GM21723 (cell line): ENCODE data around the gene ATP8A1.
A peak's percentile ranks its signal among the peaks of the same experiment; 100 is the strongest.

ENCODE experiments used
- ATAC-seq: cut with Tn5 transposase; IDR thresholded peaks from one replicate; pipeline ENCODE4 v1.9.1; 2021; ENCODE audit warnings: mild to moderate bottlenecking, moderate library complexity; ENCODE audit not compliant: unreplicated experiment

Gene ATP8A1

GRCh38 chr4:42417550-42417949, 239.4 kb downstream of the ATP8A1 start:
- no peak for ATAC-seq

GRCh38 chr4:42416017-42416416, 240.9 kb downstream of the ATP8A1 start:
- ATAC-seq: no peak

GRCh38 chr4:42415281-42415680, 241.6 kb downstream of the ATP8A1 start:
- no peak for ATAC-seq

GRCh38 chr4:42412251-42412650, 244.7 kb downstream of the ATP8A1 start:
- ATAC-seq: no peak

- ATAC-seq: no peak
Observed at GRCh38 chr4:42411803-42412202, 245.1 kb downstream of the ATP8A1 start.

GRCh38 chr4:42410446-42410845, 246.5 kb downstream of the ATP8A1 start:
- no peak for ATAC-seq

- ATAC-seq: no peak
Observed at GRCh38 chr4:42404001-42404400, 252.9 kb downstream of the ATP8A1 start.

GRCh38 chr4:42401171-42401570, 255.7 kb downstream of the ATP8A1 start:
- no peak for ATAC-seq

GRCh38 chr4:42399393-42399792, 257.5 kb downstream of the ATP8A1 start:
- ATAC-seq: no peak

GRCh38 chr4:42398871-42399331, 258.0 kb downstream of the ATP8A1 start:
- ATAC-seq: no peak

- ATAC-seq: peak; percentile 40
Observed at GRCh38 chr4:42398171-42398870, 258.6 kb downstream of the ATP8A1 start.

- peak; percentile 47 for ATAC-seq
Observed at GRCh38 chr4:42397635-42398170, 259.2 kb downstream of the ATP8A1 start.

- peak; percentile 48 for ATAC-seq
Observed at GRCh38 chr4:42396752-42397634, 259.9 kb downstream of the ATP8A1 start, which contains the start of gene SHISA3. TSS of gene SHISA3 (plus strand) at chr4:42397488. CDS start at chr4:42398057, 569 bp downstream.

- ATAC-seq: no peak
Observed at GRCh38 chr4:42396361-42396751, 260.5 kb downstream of the ATP8A1 start.

GRCh38 chr4:42395595-42395994, 261.3 kb downstream of the ATP8A1 start:
- no peak for ATAC-seq

GRCh38 chr4:42392436-42392835, 264.5 kb downstream of the ATP8A1 start:
- no peak for ATAC-seq

- ATAC-seq: no peak
Observed at GRCh38 chr4:42391981-42392380, 264.9 kb downstream of the ATP8A1 start.

GRCh38 chr4:42391355-42391664, 265.6 kb downstream of the ATP8A1 start:
- no peak for ATAC-seq

- no peak for ATAC-seq
Observed at GRCh38 chr4:42390622-42391354, 266.1 kb downstream of the ATP8A1 start.

- ATAC-seq: no peak
Observed at GRCh38 chr4:42385516-42385915, 271.4 kb downstream of the ATP8A1 start.

- ATAC-seq: no peak
Observed at GRCh38 chr4:42381666-42382065, 275.2 kb downstream of the ATP8A1 start.
